ENCODE measurements around the gene ZMYM4. TPM values are rescaled to one million over a fixed set of nuclear protein-coding genes. Genes with fewer than 3 reads are reported as not detected.

The ZMYM4 gene
- total RNA-seq, 1 experiment from 2014 or later = 66.0 TPM

DNA sequence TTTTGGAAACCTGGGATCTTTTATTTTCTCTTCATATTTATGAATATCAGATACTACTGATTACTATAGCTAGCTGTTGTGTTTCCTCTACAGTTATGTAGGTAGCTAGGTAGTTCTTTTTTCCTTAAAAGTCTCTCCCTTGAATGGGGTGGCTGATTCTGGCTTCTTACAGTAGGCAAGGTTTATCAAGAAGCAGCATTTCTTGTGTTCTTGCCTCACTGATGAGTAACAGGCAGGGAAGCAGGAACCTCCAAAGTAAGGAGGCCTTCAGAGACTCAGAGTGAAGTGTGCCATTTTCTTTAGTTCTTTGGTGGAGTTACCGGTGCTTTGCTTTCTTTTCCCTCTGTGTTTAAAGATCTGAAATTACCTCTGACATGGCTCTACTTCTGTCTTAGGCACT lies 56.0 kb downstream of the ZMYM4 start:
- Mint-ChIP-seq H3K4me1 (peaks cover 0 to 7% of the 10 kb centered on the region in 2 experiments; a peak in 2 of 4 replicates), H3K27me3 (ENCODE audit: low read depth) (no peaks in the 10 kb centered on the region), H3K27ac (peak overlapping the region in 2 of 3 experiments; percentile 59 to 87; a peak in 3 of 7 replicates), H3K4me3 (no peak overlapping the region), H3K36me3 (ENCODE audit: insufficient read depth in 1 of 3, low read depth in 3 of 3) (peaks cover 2 to 10% (median 5%) of the 10 kb centered on the region in 3 experiments; a peak in 5 of 7 replicates), H3K9me3 (no peaks in the 10 kb centered on the region)
- no peak for DNase-seq
- Histone ChIP-seq H4K5ac (ENCODE audit: insufficient read length, low read depth, low read length) (no peak overlapping the region), H3K23me2 (ENCODE audit: insufficient read length, low read depth, low read length, poor library complexity, severe bottlenecking) (no peaks in the 10 kb centered on the region), H3K4me1 (ENCODE audit: insufficient read depth, low read length) (no peaks in the 10 kb centered on the region), H2BK15ac (ENCODE audit: low read depth, low read length) (no peak overlapping the region), H2BK5ac (ENCODE audit: insufficient read length, low read length) (no peak overlapping the region), H2AFZ (ENCODE audit: low read length) (no peak overlapping the region), H3K79me1 (ENCODE audit: insufficient read depth, low read depth, low read length, poor library complexity, severe bottlenecking) (no peaks in the 10 kb centered on the region), H3T11ph (ENCODE audit: low read length) (no peak overlapping the region), H3K23ac (ENCODE audit: insufficient read length, low read depth, low read length) (no peak overlapping the region), H2BK20ac (ENCODE audit: low read depth, low read length, poor library complexity, severe bottlenecking) (no peak overlapping the region), H3K4me2 (ENCODE audit: insufficient read depth, insufficient read length, low read length) (no peak overlapping the region), H2AK5ac (ENCODE audit: insufficient read length, low read length) (no peak overlapping the region), H4K91ac (ENCODE audit: insufficient read length, low read depth, low read length) (no peak overlapping the region), H3K27me3 (ENCODE audit: insufficient read depth, low read length) (no peaks in the 10 kb centered on the region), H2BK12ac (ENCODE audit: insufficient read length, low read depth, low read length) (no peak overlapping the region), H2BK120ac (ENCODE audit: low read depth, low read length, poor library complexity, severe bottlenecking) (no peak overlapping the region), H3K9me3 (ENCODE audit: control insufficient read depth, low read depth, low read length) (no peaks in the 10 kb centered on the region), H3K79me2 (ENCODE audit: insufficient read depth, low read length) (peaks cover 3% of the 10 kb centered on the region; the same call in 1 of the 2 replicates), H3K56ac (ENCODE audit: insufficient read length, low read depth, low read length) (no peak overlapping the region), H4K8ac (replicated peaks; ENCODE audit: insufficient read length, low read depth, low read length) (no peak overlapping the region), H3K27ac (ENCODE audit: insufficient read length, low read depth, low read length) (no peak overlapping the region), H3K14ac (ENCODE audit: insufficient read depth, low read length) (no peak overlapping the region), H3K4ac (ENCODE audit: low read depth, low read length) (no peak overlapping the region), H3K18ac (ENCODE audit: insufficient read length, low read depth, low read length) (no peak overlapping the region), H3K9ac (ENCODE audit: extremely low read depth, insufficient read length, low read length) (no peak overlapping the region), H4K20me1 (ENCODE audit: control insufficient read depth, insufficient read depth, insufficient read length) (no peaks in the 10 kb centered on the region)
- TF ChIP-seq CTCF (conservative IDR thresholded peaks at IDR 0.05) = no peak
- no CpG with 5 or more reads among the region's 1 CpG for WGBS (ENCODE audit: extremely low coverage, insufficient read length, low lambda C conversion rate)

All from H9 (cell line).